Activated T-helper 1 cell treated with anti-CD3 and anti-CD28 coated beads, Interleukin-12 subunit alpha, Interleukin-12 subunit beta, Interleukin-2, Interleukin-4 antibody, amounts not matched to agents 30 ng/mL and 10 ng/mL and 1 ng/mL, durations not matched to agents 14 hours and 24 hours and 36 hours (primary cell): Measurements from ENCODE around the gene TSPAN31. TPM values are rescaled to one million over a fixed set of nuclear protein-coding genes. Genes with fewer than 3 reads are reported as not detected.

Experiments used
- DNase-seq: peaks from one replicate; pipeline ENCODE4 v3.0.0; 2021; ENCODE audit warnings: low spot score
- H3K27ac Mint-ChIP-seq: one replicate; pipeline ENCODE4 v1.8.0; 2021; ENCODE audit warnings: mild to moderate bottlenecking, mixed read lengths
- H3K27me3 Mint-ChIP-seq: one replicate; pipeline ENCODE4 v1.8.0; 2022; ENCODE audit warnings: mild to moderate bottlenecking, moderate library complexity, mixed read lengths; ENCODE audit not compliant: insufficient read depth
- H3K36me3 Mint-ChIP-seq: one replicate; pipeline ENCODE4 v1.8.0; 2021; ENCODE audit warnings: low read depth, mixed read lengths
- H3K4me1 Mint-ChIP-seq: one replicate; pipeline ENCODE4 v1.8.0; 2021; ENCODE audit warnings: low read depth, mixed read lengths
- H3K4me3 Mint-ChIP-seq: one replicate; pipeline ENCODE4 v1.8.0; 2021; ENCODE audit warnings: mild to moderate bottlenecking, moderate library complexity, mixed read lengths
- H3K9me3 Mint-ChIP-seq: one replicate; pipeline ENCODE4 v1.8.0; 2021; ENCODE audit warnings: mixed read lengths
- intact Hi-C: fragments of 100-400 bp; cut with micrococcal nuclease; formaldehyde crosslinking; loops from one replicate; pipeline ENCODE4 v1.15.1; 2024
- total RNA-seq: library from RNA; stranded (reverse); gene quantifications from 2 replicates; pipeline ENCODE4 v1.2.3, GENCODE V29; 2022

Gene TSPAN31
- total RNA-seq, 1 donor from 2014 or later, result 24.5 TPM

DNA sequence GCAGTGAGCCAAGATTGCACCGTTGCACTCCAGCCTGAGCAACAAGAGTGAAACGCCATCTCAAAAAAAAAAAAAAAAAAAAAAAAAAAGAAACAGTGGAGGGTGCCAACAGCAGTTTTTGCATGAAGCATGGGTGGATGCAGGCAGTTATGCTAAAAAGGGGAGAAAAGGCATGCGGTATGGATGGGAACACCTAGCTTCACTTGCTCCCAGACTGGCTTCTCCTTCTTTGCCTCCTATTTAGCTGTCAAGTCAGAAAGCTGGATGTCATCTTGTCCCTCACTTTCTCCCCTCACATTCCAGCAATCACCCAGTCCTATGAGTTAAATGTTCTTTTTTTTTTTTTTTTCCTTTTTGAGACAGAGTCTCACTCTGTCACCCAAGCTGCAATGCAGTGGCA is 30.2 kb downstream of the TSPAN31 start:
- Mint-ChIP-seq H3K27me3 (no peaks in the 10 kb centered on the region), H3K4me3 (no peak overlapping the region), H3K4me1 (peaks cover 41% of the 10 kb centered on the region), H3K36me3 (peaks cover 18% of the 10 kb centered on the region), H3K9me3 (no peaks in the 10 kb centered on the region), H3K27ac (no peak overlapping the region)
- DNase-seq, result no peak
- intact Hi-C loops, result no loop called here

DNA sequence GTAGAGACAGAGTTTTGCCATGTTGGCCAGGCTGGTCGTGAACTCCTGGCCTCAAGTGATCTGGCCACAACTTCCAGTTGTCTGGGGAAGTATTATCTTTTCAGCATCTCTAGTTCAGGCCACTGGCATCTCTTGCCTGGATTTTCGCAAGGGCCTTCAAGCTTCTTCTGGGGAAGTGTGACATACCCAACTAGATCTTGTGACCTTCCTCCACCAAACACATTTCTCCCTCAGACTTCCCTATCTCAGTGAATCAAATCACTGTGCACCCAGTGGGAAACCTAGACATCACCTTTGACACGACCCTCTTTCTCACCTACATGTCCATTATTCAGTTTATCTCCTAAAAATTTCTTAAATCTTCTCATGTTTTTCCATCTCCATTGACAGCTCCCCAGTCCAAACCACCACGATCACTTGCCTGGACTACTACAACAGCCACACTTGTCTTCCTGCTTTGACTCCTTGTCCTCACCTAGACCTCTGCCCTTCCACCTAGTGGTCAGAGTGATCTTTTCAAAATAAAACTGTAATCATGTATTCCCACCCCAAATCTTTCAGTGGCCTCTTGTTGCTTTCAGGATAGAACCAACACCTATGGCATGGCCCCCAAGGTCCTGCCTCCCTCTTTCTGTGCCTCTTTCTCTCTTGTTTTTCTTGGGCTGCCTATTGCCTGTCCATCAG is 30.9 kb downstream of the TSPAN31 start:
- Mint-ChIP-seq H3K27ac (no peak overlapping the region), H3K36me3 (peaks cover 13% of the 10 kb centered on the region), H3K4me1 (peaks cover 41% of the 10 kb centered on the region), H3K9me3 (no peaks in the 10 kb centered on the region), H3K4me3 (no peak overlapping the region), H3K27me3 (no peaks in the 10 kb centered on the region)
- DNase-seq, result no peak
- intact Hi-C loops, result no loop called here

DNA sequence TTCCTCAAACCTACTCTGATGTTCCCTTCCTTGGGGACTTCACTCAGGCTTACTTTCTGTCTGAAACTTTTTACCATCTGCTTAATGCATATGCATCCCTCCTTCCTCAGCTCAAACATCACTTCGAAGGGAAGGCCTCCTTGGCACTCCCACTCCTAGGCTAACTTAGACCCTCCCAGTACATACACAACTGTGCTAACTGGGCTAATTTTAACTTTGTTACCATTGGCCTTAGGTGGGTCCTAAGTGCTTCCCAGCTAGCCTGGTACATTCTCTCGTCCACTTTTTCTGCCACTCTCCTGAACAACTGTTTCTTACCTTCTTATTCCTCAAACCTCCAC is 31.4 kb downstream of the TSPAN31 start:
- Mint-ChIP-seq H3K4me1 (peaks cover 39% of the 10 kb centered on the region), H3K27ac (no peak overlapping the region), H3K9me3 (no peaks in the 10 kb centered on the region), H3K4me3 (no peak overlapping the region), H3K36me3 (peaks cover 10% of the 10 kb centered on the region), H3K27me3 (no peaks in the 10 kb centered on the region)
- DNase-seq, result no peak
- intact Hi-C loops, result no loop called here

DNA sequence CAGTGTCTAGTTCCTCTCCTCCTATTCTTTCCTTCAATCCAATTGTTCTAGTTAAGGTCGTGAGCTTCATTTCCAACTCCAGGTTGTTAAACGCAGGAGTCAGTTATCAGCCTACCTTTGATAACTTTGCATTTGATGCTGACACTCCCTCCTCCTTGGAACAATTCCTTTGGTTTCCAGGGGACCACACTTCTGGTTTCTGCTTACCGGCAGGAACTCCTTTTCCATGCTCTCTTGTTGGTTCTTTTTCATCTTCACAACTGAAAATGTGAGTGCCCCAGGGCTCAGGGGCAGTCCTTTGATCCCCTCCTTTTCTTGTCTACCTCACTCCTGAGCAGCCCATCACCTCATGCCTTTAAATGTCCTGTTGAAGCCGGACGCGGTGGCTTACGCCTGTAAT is 32.5 kb downstream of the TSPAN31 start:
- DNase-seq, result no peak
- peaks cover 43% of the 10 kb centered on the region for H3K4me1 Mint-ChIP-seq
- H3K9me3 Mint-ChIP-seq, result no peaks in the 10 kb centered on the region
- no peak overlapping the region for H3K4me3 Mint-ChIP-seq
- peaks cover 5% of the 10 kb centered on the region for H3K36me3 Mint-ChIP-seq
- no peak overlapping the region for H3K27ac Mint-ChIP-seq
- intact Hi-C loops, result no loop called here
- no peaks in the 10 kb centered on the region for H3K27me3 Mint-ChIP-seq

DNA sequence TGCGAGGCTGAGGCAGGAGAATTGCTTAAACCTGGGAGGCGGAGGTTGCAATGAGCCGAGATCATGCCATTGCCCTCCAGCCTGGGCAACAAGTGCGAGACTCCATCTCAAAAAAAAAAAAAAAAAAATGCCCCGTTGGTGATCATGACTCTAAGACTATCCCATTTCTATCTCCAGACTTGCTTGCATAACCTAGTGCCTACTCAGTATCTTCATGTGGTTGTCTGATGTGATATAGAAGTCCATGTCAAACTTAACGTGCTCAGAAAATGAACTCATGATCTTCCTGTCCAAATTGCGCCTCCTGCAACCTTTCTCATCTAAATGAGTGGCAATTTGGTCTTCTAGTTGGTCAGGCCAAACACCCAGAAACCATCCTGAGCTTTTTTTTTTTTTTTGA is 33.1 kb downstream of the TSPAN31 start:
- Mint-ChIP-seq H3K4me3 (no peak overlapping the region), H3K9me3 (no peaks in the 10 kb centered on the region), H3K27me3 (no peaks in the 10 kb centered on the region), H3K36me3 (peaks cover 7% of the 10 kb centered on the region), H3K4me1 (peaks cover 46% of the 10 kb centered on the region), H3K27ac (no peak overlapping the region)
- DNase-seq, result no peak
- intact Hi-C loops, result no loop called here

DNA sequence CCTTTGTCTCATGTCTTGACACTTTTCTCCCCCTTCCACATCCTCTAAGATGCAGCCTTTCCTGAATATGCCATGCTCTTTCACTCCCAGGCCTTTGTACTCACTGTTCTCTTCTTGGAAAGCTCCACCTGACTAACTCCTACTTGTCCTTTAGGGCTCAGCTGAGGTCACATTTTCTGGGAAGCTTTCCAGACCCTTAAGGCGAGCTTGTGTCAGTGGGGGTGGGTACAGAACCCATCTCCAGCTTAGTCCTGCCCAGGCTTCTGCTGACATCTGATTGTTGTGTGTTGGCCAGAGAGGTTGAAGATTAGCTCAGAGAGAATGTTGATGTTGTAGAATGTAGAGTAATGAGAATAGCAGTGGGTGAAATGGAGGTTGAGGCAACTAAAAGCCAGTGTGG is 34.9 kb downstream of the TSPAN31 start:
- intact Hi-C loops, result no loop called here
- no peak for DNase-seq
- Mint-ChIP-seq H3K27ac (no peak overlapping the region), H3K9me3 (no peaks in the 10 kb centered on the region), H3K4me3 (no peak overlapping the region), H3K4me1 (peaks cover 49% of the 10 kb centered on the region), H3K27me3 (no peaks in the 10 kb centered on the region), H3K36me3 (peaks cover 12% of the 10 kb centered on the region)

DNA sequence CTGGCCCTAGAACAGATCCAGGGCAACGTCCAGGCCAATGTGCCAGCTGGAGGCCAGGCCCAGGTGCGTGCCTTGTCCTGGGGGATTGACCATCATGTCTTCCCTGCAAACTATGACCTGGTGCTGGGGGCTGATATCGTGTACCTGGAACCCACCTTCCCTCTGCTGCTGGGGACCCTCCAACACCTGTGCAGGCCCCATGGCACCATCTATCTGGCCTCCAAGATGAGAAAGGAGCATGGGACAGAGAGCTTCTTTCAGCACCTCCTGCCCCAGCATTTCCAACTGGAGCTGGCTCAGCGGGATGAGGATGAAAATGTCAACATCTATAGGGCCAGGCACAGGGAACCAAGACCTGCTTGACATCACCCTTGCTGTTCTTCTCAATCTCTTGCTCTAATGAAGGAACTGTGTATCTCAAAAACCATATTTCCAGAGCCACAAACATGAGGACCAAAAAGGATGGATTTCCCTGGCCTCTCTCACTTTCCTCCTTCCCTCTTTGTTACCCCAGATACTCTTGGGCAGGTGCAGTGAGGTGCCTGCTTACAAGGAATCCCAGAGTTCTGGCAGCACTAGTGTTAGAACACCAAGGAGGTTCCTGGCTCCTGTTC is 35.6 kb downstream of the TSPAN31 start:
- no peaks in the 10 kb centered on the region for H3K27me3 Mint-ChIP-seq
- no peaks in the 10 kb centered on the region for H3K9me3 Mint-ChIP-seq
- peaks cover 12% of the 10 kb centered on the region for H3K36me3 Mint-ChIP-seq
- no peak for DNase-seq
- H3K4me3 Mint-ChIP-seq, result peak overlapping the region; percentile 28
- H3K4me1 Mint-ChIP-seq, result peaks cover 49% of the 10 kb centered on the region
- intact Hi-C loops, result no loop called here
- no peak overlapping the region for H3K27ac Mint-ChIP-seq

DNA sequence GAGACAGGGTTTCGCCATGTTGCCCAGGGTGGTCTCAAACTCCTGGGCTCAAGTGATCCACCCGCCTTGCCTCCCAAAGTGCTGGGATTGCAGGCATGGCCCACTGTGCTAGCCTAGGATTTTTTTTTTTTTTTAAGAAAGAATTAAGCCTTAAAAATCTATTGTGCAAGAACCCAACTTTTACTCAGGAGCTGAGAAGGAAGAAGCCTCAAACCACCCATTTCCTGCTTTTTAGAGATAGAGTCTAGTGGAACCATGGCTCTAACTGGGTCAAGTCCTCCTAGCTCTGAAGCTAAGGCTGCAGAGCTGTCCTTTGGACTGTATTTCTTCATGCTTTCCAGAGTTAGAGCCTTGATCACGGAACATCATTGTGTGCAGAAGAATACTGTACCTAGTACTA is 36.4 kb downstream of the TSPAN31 start:
- Mint-ChIP-seq H3K4me1 (peaks cover 44% of the 10 kb centered on the region), H3K9me3 (no peaks in the 10 kb centered on the region), H3K27me3 (no peaks in the 10 kb centered on the region), H3K36me3 (peaks cover 10% of the 10 kb centered on the region), H3K4me3 (no peak overlapping the region), H3K27ac (peak overlapping the region; percentile 63)
- DNase-seq, result no peak
- intact Hi-C loops, result no loop called here

DNA sequence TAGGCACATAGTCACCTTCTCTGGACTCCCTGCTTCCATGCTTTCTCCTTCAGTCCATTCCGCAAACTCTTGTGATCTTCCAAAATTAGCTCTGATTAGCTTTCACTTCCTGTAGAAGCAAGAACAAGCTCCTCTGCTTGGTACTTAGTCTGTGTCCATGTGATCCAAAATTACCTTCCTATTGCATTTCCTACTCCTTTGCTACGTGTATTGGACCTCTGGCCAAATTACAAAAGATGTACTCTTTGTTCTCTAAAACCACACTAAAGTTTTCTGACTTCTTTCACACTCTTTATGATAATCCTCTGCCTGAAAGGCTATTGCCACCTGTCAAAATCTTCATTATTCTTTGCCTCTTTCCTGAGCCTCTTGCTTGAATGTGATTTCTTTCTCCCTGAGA is 37.0 kb downstream of the TSPAN31 start:
- H3K9me3 Mint-ChIP-seq, result no peaks in the 10 kb centered on the region
- no peak overlapping the region for H3K4me3 Mint-ChIP-seq
- DNase-seq, result no peak
- peaks cover 44% of the 10 kb centered on the region for H3K4me1 Mint-ChIP-seq
- H3K27ac Mint-ChIP-seq, result peak overlapping the region; percentile 63
- H3K36me3 Mint-ChIP-seq, result peaks cover 13% of the 10 kb centered on the region
- H3K27me3 Mint-ChIP-seq, result no peaks in the 10 kb centered on the region
- intact Hi-C loops, result loop anchor here (1.0 to 2.0 kb wide), 5 partner anchors 10 to 124 kb away; partner anchors contain the start of genes CDK4, CTDSP2, EEF1AKMT3 and METTL1

DNA sequence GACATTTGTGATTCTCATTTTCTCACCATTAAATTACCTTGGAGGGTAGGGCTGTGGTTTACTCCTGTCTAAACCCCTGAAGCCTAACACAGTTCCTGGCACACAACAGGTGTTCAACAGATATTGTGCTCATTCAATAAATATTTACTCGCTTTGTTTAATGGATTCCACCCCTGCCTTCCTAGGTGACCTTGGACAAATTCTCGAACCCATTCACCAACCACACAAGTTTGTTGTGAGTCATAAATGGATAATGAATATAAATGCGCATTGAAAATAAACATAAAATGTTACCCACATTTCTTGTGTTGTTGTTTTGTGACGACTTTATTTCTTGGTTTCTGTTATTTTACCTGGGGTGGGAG is 37.4 kb downstream of the TSPAN31 start:
- intact Hi-C loops, result loop anchor here (1.0 to 2.0 kb wide), 5 partner anchors 10 to 123 kb away; partner anchors contain the start of genes CDK4, CTDSP2, EEF1AKMT3 and METTL1
- Mint-ChIP-seq H3K36me3 (peaks cover 15% of the 10 kb centered on the region), H3K27me3 (no peaks in the 10 kb centered on the region), H3K9me3 (no peaks in the 10 kb centered on the region), H3K27ac (peak overlapping the region; percentile 98), H3K4me3 (peak overlapping the region; percentile 98), H3K4me1 (peaks cover 44% of the 10 kb centered on the region)
- no peak for DNase-seq

DNA sequence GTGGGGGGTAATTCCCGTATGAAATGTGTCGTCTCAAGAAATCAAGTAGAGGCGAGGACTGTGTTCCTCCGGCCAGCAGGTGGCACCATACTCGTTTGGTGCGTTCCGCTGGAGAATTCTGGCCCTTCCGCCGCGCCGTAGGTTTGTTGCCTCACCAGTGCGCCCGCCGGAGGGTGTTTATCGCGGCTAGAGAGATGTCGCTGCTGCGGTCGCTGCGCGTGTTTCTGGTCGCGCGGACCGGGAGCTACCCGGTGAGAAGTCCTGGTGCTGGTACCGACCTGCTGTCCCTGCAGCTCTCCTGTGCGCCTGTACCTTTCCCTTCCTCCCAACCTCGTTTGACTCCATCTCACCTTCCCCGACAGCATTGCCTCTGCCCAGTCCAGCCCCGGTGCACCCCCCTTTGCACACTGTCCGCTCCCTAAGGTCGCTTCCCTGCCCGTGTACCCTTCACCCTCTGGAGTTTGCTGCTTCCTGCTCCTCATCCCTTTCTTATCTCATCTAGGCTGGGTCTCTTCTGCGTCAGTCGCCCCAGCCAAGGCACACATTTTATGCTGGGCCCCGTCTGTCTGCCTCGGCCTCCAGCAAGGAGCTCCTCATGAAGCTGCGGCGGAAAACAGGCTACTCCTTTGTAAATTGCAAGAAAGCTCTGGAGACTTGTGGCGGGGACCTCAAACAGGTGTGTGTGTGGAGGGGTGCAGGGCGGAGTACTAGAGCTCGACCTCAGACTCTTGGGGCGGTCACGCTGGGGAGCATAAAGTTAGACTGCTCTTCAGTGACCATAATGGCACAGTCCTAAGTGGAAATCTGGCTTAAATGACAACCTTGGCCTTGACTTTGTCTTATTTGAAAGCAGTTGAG is 38.0 kb downstream of the TSPAN31 start, which contains the start of gene TSFM:
TSFM (plus strand) TSS at position 180 of the 858 bp plus-strand sequence; CDS start at position 195, 15 bp downstream.
- no peaks in the 10 kb centered on the region for H3K27me3 Mint-ChIP-seq
- H3K36me3 Mint-ChIP-seq, result peaks cover 21% of the 10 kb centered on the region
- DNase-seq, result peak; percentile 93
- H3K4me1 Mint-ChIP-seq, result peaks cover 44% of the 10 kb centered on the region
- intact Hi-C loops, result loop anchor here (1.0 to 2.0 kb wide), 5 partner anchors 11 to 122 kb away; partner anchors contain the start of genes CDK4, CTDSP2, EEF1AKMT3 and METTL1
- H3K4me3 Mint-ChIP-seq, result peak within 1 kb of the TSS; percentile 98
- no peaks in the 10 kb centered on the region for H3K9me3 Mint-ChIP-seq
- peak within 1 kb of the TSS; percentile 98 for H3K27ac Mint-ChIP-seq

DNA sequence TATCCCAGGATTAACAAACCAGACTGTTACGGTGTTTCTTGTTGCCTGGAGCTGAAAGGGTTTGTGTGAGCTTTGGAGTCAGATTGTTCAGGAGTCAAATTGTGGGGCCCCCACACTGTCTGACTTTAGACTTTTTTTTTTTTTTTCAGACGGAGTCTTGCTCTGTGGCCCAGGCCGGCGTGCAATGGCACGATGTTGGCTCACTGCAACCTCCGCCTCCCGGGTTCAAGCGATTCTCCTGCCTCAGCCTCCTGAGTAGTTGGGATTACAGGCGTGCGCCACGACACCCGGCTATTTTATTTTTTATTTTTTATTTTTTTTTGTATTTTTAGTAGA is 38.6 kb downstream of the TSPAN31 start:
- Mint-ChIP-seq H3K27me3 (no peaks in the 10 kb centered on the region), H3K4me1 (peaks cover 44% of the 10 kb centered on the region), H3K9me3 (no peaks in the 10 kb centered on the region), H3K36me3 (peaks cover 21% of the 10 kb centered on the region), H3K27ac (peak overlapping the region; percentile 98), H3K4me3 (peak overlapping the region; percentile 98)
- intact Hi-C loops, result loop anchor here (2.0 kb wide), 1 partner anchor 63 kb away; the partner anchor contains the start of gene CTDSP2
- DNase-seq, result no peak

DNA sequence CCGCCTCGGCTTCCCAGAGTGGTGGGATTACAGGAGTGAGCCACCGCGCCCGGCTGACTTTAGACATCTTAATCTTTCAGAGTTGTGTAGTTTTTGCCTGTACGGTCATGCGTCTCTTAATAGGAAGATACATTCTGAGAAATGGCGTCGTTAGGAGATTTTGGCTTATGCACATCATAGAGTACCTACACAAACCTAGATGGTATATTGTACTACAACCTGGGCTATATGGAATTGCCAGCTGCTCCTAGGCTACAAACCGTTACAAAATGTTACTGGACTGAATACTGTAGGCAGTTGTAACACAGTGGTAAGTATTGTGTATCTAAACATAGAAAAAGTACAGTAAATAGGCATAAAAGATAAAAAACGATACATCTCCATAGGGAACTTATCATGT is 39.0 kb downstream of the TSPAN31 start:
- peak overlapping the region; percentile 61 for H3K27ac Mint-ChIP-seq
- H3K4me1 Mint-ChIP-seq, result peaks cover 44% of the 10 kb centered on the region
- peak overlapping the region; percentile 82 for H3K4me3 Mint-ChIP-seq
- H3K27me3 Mint-ChIP-seq, result no peaks in the 10 kb centered on the region
- DNase-seq, result no peak
- H3K36me3 Mint-ChIP-seq, result peaks cover 24% of the 10 kb centered on the region
- H3K9me3 Mint-ChIP-seq, result no peaks in the 10 kb centered on the region
- intact Hi-C loops, result loop anchor here (2.0 kb wide), 1 partner anchor 63 kb away; the partner anchor contains the start of gene CTDSP2
